ENCODE results near the gene POU2AF3.

The POU2AF3 gene

GRCh38 chr11:111329306-111330204 is 31.2 kb downstream of the POU2AF3 start:
- H3K27ac Mint-ChIP-seq: no peak overlapping the region
- H3K9me3 Mint-ChIP-seq (ENCODE audit: low read depth): no peaks in the 10 kb centered on the region
- H3K4me1 Mint-ChIP-seq (ENCODE audit: low read depth): no peaks in the 10 kb centered on the region
- no peaks in the 10 kb centered on the region for H3K36me3 Mint-ChIP-seq
- H3K27me3 Mint-ChIP-seq: no peaks in the 10 kb centered on the region
- no peak overlapping the region for H3K4me3 Mint-ChIP-seq

DNA sequence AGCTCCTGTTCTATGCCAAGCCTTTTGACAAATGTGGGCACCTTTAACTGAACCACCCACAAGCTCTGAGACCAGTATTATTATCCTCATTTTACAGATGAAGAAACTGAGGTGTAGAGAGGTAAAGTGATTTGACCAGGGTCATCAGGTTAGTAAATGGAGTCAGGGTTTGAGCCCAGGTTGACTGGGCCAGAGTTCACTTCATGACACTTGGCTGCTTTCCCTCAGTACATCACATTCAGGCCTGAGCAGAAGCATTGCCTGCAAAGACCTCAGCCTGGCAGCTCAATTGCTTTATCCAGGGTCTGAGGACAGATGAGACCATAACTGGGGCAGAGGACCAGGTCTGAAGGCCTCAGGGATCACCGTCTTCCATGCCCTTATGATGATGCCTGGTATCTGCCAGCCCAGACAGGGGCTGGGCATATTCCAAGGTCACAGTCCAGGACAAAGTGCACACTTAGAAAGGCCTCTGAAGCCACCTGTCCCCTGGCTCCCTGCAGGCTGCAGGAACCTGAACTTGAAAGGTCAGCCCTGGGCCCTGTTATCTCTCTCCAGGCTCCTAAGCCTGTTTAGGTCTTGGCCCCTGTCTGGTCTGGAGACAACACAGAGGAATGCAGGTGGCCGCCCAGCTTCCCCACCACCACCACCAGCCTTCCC is 32.0 kb downstream of the POU2AF3 start:
- Mint-ChIP-seq H3K9me3 (ENCODE audit: low read depth) (no peaks in the 10 kb centered on the region), H3K27ac (no peak overlapping the region), H3K4me3 (no peak overlapping the region), H3K4me1 (ENCODE audit: low read depth) (no peaks in the 10 kb centered on the region), H3K27me3 (no peaks in the 10 kb centered on the region), H3K36me3 (no peaks in the 10 kb centered on the region)

DNA sequence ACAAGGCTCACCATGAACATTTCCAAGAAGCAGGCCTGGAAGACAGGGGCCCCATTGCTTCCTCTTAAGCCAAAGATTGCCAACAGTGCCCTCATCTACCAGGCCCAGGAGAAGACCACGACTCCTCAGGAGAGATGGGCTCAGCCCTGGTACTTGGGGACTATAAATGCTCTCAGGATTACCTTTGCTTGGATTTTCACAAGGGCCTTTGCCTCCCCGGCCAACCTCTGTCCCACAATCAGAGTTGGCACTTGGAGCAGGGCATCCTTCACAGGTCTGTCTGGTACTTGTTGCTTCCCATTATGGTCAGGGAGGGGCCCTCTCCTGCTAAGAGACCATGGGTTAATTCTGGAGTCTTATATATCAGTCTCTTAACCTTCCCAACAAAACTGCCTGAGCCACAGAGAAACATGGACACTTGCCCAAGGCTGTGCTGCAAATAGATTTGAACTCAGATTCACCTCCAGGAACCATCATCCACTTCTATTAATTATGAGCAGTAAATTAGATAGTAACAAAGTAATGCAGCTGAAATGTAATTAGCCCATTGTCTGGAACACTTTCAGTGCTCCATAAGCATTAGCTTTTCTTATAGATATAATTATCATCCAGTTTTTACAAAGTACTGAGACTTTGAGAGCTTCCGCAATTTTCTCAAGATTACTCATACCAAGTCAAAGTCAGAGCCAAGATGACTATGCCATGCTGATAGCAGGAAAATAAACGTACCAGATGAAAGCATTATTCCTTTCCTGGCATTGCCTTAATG is 33.5 kb downstream of the POU2AF3 start:
- Mint-ChIP-seq H3K27me3 (no peaks in the 10 kb centered on the region), H3K4me1 (ENCODE audit: low read depth) (no peaks in the 10 kb centered on the region), H3K36me3 (no peaks in the 10 kb centered on the region), H3K9me3 (ENCODE audit: low read depth) (no peaks in the 10 kb centered on the region), H3K4me3 (no peak overlapping the region), H3K27ac (no peak overlapping the region)

DNA sequence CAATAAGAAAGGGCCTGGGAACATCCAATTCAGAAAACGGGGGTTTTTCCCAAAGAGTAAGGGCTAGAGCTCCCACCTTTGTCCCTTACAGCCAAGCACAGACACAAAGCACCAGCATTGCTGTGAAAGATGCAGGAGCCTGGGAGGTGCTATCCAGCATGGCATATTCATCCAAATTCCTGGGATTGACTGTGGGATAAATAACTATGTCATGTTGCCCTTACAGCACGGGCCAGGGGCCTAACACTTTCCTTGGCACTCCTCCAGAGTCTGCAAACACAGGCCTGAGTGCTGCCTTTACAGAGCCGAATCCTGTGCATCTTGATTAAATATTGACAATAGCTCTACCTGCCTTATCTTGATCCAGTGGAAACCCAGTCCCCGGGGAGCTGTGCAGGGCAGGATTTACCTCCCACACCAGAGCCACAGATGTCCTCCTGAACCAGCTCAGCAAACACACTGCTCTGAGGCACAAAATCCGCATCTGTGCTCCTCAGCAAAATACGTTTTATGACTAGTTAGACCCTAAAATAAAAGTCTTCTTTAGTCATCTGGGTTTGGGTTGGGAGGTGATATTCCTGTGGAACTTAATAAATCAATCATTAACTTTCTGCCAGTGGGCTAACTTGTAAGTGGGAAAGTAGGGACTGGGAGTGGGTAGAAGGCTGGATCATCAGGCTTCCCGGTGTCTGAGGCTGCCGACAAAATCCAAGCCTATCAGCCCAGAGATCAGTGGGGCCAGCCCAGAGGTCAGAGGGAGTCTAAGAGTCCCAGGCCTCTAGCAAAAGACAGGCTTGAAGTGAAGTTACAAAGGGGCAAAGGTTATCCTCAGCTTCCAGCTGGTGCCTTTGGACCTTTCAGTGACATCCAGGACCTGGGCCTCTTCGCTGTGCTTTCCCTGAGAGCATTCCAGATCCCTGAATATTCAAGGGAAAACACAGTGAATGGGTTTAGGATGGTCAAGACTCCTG is 36.5 kb downstream of the POU2AF3 start:
- no peak overlapping the region for H3K27ac Mint-ChIP-seq
- peaks cover 9% of the 10 kb centered on the region for H3K36me3 Mint-ChIP-seq
- H3K9me3 Mint-ChIP-seq (ENCODE audit: low read depth): peaks cover 5% of the 10 kb centered on the region
- no peaks in the 10 kb centered on the region for H3K27me3 Mint-ChIP-seq
- no peaks in the 10 kb centered on the region for H3K4me1 Mint-ChIP-seq (ENCODE audit: low read depth)
- H3K4me3 Mint-ChIP-seq: no peak overlapping the region

- no peaks in the 10 kb centered on the region for H3K27me3 Mint-ChIP-seq
- no peak overlapping the region for H3K27ac Mint-ChIP-seq
- H3K36me3 Mint-ChIP-seq: peaks cover 12% of the 10 kb centered on the region
- H3K4me3 Mint-ChIP-seq: no peak overlapping the region
- H3K4me1 Mint-ChIP-seq (ENCODE audit: low read depth): no peaks in the 10 kb centered on the region
- H3K9me3 Mint-ChIP-seq (ENCODE audit: low read depth): peaks cover 11% of the 10 kb centered on the region
These were observed 37.2 kb downstream of the POU2AF3 start for GRCh38 chr11:111335549-111335948.

DNA sequence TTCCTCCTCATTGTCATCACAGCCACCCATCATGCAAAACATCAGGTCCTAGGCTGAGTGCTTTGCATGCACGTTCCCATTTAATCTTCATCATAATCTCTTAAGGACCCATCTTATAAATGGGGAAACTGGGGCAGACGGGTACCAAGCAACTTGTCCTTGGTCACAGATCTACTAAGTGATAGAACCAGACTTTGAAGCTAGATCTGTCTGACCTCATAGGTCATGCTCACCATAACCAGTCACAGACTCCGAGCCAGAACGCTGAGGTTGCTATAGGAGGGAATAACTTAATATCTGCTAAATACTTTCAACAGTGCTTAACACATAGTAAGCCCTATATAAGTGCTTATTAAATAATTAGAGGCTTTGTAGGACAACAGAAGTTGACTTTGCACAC is 37.7 kb downstream of the POU2AF3 start:
- Mint-ChIP-seq H3K9me3 (ENCODE audit: low read depth) (peaks cover 12% of the 10 kb centered on the region), H3K4me3 (no peak overlapping the region)

GRCh38 chr11:111336582-111337256 is 38.4 kb downstream of the POU2AF3 start:
- H3K4me1 Mint-ChIP-seq (ENCODE audit: low read depth): no peaks in the 10 kb centered on the region
- no peak overlapping the region for H3K4me3 Mint-ChIP-seq
- H3K27ac Mint-ChIP-seq: no peak overlapping the region
- H3K27me3 Mint-ChIP-seq: no peaks in the 10 kb centered on the region
- H3K9me3 Mint-ChIP-seq (ENCODE audit: low read depth): peaks cover 12% of the 10 kb centered on the region
- peaks cover 12% of the 10 kb centered on the region for H3K36me3 Mint-ChIP-seq

More for the DNA sequence above, 37.7 kb downstream of the POU2AF3 start:
- H3K27me3 Mint-ChIP-seq: no peaks in the 10 kb centered on the region
- H3K27ac Mint-ChIP-seq: no peak overlapping the region
- no peaks in the 10 kb centered on the region for H3K4me1 Mint-ChIP-seq (ENCODE audit: low read depth)
- H3K36me3 Mint-ChIP-seq: peaks cover 12% of the 10 kb centered on the region

- no peaks in the 10 kb centered on the region for H3K27me3 Mint-ChIP-seq
- H3K36me3 Mint-ChIP-seq: peaks cover 12% of the 10 kb centered on the region
- H3K4me3 Mint-ChIP-seq: no peak overlapping the region
- H3K4me1 Mint-ChIP-seq (ENCODE audit: low read depth): peaks cover 3% of the 10 kb centered on the region
- H3K9me3 Mint-ChIP-seq (ENCODE audit: low read depth): peaks cover 12% of the 10 kb centered on the region
- no peak overlapping the region for H3K27ac Mint-ChIP-seq
These were observed 41.5 kb downstream of the POU2AF3 start for GRCh38 chr11:111339758-111340388.

GRCh38 chr11:111342329-111342728 is 44.0 kb downstream of the POU2AF3 start:
- Mint-ChIP-seq H3K36me3 (peaks cover 12% of the 10 kb centered on the region), H3K27ac (no peak overlapping the region), H3K27me3 (no peaks in the 10 kb centered on the region), H3K9me3 (ENCODE audit: low read depth) (peaks cover 12% of the 10 kb centered on the region), H3K4me3 (no peak overlapping the region), H3K4me1 (ENCODE audit: low read depth) (peaks cover 3% of the 10 kb centered on the region)

DNA sequence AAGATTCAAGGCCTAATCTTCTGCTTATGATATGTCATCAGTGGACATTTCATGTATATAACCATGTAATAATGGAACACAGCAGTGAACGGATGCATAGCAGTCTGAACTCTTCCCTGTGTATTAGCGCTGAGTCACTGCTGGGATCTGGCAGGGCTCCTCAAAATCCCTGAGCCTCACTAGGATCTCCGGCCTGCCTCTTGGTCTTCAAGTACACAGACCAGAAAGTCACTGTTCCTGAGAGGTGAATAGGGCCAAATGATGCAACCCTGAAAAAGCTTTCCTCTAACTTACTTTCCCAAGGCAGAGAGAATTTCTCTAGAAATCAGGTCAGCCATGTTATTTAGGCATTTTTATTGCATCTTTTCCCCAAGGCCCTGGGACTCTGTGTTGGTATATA is 45.7 kb downstream of the POU2AF3 start:
- peaks cover 3% of the 10 kb centered on the region for H3K4me1 Mint-ChIP-seq (ENCODE audit: low read depth)
- H3K9me3 Mint-ChIP-seq (ENCODE audit: low read depth): peaks cover 12% of the 10 kb centered on the region
- no peak overlapping the region for H3K4me3 Mint-ChIP-seq
- H3K27me3 Mint-ChIP-seq: no peaks in the 10 kb centered on the region
- no peak overlapping the region for H3K27ac Mint-ChIP-seq
- H3K36me3 Mint-ChIP-seq: peaks cover 9% of the 10 kb centered on the region

DNA sequence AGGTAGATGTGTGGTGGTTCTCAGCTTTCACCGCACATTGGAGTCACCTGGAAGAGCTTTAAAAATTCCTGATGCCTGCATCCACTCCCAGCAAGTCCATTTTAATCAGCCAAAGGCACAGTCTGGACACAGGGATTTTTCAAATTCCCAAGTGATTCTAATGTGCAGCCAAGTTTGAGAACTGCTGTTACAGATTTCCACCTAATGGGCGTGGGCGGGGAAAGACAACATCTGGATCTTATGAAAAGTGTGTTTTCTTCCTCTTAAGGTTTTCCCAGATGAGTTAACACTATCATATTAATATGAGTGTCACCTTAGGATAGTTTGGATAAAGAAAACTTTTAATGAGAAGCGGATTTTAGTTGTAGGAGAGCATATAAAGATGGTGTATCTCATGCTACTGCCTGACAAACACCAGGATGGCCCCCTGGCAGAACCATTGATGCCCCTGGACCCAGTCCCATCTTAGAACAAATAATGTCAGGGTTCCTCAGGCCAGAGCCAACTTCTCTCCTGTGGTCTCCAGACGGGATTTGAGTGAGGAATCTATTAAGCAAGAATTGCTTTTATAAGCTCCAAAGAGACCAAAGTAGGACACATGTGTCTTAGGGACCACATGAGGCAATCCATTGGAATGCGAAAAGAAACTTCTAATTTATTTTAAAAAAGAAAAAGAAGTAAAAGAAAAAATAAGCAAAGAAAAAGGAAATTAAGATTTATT is 48.8 kb downstream of the POU2AF3 start:
- Mint-ChIP-seq H3K9me3 (ENCODE audit: low read depth) (no peaks in the 10 kb centered on the region), H3K4me3 (no peak overlapping the region), H3K27ac (no peak overlapping the region), H3K36me3 (no peaks in the 10 kb centered on the region), H3K27me3 (no peaks in the 10 kb centered on the region), H3K4me1 (ENCODE audit: low read depth) (no peaks in the 10 kb centered on the region)

DNA sequence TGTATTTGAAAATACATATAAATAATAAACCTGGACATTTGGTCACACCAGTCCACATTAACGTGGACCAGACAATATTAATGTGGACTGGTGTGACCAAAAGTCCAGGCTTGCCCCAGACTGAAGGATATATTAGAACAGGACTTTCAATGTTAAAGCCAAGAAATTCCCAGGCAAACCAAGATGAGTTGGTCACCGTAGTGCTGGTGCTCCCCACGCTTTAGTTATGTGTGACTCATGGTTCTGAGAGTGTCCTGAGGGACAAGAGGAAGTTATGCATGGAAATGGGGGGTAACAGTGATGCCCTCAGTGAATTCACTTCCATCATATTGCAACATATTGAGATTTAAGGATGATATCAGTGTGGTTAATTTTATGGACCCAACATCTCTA is 49.4 kb downstream of the POU2AF3 start:
- no peaks in the 10 kb centered on the region for H3K27me3 Mint-ChIP-seq
- H3K4me3 Mint-ChIP-seq: no peak overlapping the region
- H3K36me3 Mint-ChIP-seq: no peaks in the 10 kb centered on the region
- H3K27ac Mint-ChIP-seq: no peak overlapping the region
- H3K9me3 Mint-ChIP-seq (ENCODE audit: low read depth): no peaks in the 10 kb centered on the region
- H3K4me1 Mint-ChIP-seq (ENCODE audit: low read depth): no peaks in the 10 kb centered on the region

DNA sequence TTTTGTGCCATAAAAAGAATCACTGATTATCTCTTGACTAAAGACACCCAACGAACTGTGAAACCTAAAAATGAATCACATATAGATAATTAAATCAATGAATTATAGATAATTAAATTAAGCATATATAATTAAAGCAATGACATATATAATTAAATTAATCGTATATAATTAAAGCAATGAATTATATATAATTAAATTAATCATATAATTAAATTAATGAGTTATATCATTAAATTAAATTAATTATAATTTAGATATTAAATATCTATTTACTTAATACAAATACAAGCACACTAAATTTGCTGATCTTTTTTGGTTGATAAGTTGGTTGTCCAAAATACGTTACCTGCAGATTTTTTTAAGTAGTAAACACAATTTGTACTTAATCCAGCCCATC is 49.8 kb downstream of the POU2AF3 start:
- H3K4me3 Mint-ChIP-seq: no peak overlapping the region
- no peaks in the 10 kb centered on the region for H3K9me3 Mint-ChIP-seq (ENCODE audit: low read depth)
- no peaks in the 10 kb centered on the region for H3K27me3 Mint-ChIP-seq
- no peaks in the 10 kb centered on the region for H3K4me1 Mint-ChIP-seq (ENCODE audit: low read depth)
- no peak overlapping the region for H3K27ac Mint-ChIP-seq
- H3K36me3 Mint-ChIP-seq: no peaks in the 10 kb centered on the region

Measured in activated naive CD8-positive, alpha-beta T cell (primary cell).